Activated effector memory CD4-positive, alpha-beta T cell treated with Interleukin-2 at 50 U/mL for 16 hours (primary cell): ENCODE measurements around the gene PTPN21.
"Not testable (repeated sequence)": the region's sequence is repeated elsewhere in the genome, so short reads cannot be mapped to it uniquely, and the experiment has no call there.

Source experiments
- DNase-seq: peaks from one replicate; pipeline ENCODE4 v3.0.0-alpha.2; 2020

The PTPN21 gene

DNA sequence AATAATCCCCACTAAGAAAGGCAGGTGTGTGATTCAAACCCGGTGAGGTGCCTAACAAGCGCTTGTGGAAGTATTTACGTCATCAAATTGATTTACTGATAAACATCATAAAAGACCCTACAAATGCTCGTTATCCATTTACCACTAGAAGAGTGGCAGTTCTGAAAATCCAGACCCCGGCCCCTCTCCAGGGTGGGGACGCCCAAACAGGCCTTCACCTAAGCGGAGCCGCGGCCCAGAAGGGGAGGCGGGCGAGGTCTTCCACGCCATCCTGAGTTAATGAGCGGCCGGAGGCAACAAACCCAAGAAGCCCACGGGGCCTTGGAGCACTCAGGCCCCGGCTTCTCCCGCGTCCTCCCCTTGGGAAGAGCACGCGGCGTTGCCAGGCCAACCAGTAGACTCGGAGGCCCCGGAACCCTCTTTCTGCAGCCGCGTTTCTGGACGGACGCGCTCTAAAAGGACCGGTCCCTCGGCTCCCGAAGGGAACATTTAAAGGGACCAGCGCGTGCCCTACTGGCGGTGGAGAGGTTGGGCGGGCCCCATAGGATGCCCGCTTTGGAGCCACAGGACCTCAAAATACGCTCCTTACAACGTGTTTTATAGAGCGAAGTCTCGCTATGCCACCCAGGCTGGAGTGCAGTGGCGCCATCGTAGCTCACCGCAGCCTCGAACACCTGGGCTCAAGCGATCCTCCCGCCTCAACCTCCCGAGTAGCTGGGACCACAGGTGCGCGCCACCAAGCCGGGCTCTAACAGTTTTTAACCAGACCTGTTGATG is 3.5 kb downstream of the PTPN21 start:
- DNase-seq = no peak

DNA sequence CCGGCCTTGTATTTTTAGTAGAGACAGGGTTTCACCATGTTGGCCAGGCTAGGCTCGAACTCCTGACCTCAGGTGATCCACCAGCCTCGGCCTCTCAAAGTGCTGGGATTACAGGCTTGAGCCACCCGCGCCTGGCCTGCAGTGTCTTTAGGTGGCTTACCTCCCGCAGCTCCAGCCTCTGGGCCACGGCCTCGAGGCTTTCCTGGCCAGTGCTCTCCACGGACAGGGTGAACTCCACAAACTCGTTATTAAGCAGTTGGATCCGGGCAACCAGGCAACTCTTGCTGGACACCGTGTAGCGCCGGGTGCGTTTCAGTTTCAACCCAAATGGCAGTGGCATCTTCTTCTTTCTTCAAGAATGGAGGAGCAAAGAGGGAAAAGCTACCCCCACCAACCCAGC is 4.7 kb downstream of the PTPN21 start:
- no peak for DNase-seq

DNA sequence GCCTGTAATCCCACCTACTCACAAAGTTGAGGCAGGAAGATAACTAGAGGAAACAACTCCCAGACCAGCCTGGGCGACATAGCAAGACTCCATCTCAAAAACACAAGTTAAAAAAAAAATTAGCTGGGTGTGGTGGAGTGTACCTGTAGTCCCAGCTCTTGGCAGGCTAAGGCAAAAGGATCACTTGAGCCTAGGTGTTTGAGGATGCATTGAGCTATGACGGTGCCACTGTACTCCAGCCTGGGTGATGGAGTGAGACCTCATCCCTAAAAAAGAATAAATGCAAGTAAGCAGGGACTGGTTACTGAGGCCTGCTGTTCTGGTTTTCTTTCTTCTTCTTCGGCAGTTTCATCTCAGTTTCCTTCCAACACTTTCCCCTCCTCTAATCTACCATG is 7.4 kb downstream of the PTPN21 start:
- no peak for DNase-seq

DNA sequence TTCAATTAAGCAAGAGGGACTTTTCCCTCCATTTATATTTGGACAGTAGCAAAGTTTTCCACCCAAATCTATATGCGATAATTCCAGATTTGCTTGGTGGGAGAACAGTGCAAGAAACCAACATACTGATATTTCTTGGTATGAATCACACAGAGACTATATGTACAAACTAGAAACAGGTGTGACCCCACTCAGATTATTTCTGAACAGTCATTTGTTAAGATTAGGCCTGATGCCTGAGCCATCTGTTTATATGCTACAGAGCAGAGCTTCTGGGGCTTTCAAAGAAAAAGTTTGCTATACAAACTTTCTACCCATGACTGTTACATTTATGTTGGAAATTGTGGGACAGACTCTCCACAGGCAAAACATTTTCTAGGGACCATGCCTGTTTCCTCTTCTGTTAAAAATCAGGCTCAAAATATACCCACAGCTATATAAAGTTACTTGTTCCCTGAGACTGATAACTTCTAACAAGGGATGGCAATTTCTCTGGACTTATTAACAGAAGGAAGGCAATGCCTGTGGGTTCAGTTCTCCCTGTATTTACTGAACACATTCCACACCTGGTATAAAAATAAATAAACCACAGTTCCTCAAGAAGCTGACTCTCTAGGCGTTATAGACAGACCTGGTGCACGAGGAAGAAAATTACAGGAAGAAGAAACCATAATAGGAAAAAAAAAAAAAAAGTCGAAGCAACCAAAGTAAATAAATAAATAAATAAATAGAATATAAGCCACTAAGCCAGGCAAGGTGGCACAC is 8.0 kb downstream of the PTPN21 start:
- DNase-seq = no peak

DNA sequence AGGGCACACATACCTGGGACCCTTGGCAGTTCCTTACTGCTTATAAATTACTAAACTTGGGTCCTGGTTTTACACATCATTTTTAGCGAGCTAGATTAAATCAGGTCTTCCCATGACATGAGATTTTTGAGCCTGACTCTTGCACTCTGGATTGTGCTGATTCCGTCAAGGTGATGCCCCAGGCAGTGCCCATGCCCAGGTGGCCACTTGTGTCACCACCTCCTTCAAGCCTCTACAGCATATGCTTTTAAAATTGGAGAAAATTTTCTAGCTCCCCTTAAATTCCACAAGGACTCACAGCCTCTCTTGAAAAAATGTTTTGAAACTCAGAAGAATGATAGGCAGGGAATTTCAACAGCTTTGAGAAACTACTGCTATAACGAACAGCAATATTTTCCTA is 9.6 kb downstream of the PTPN21 start:
- no peak for DNase-seq

DNA sequence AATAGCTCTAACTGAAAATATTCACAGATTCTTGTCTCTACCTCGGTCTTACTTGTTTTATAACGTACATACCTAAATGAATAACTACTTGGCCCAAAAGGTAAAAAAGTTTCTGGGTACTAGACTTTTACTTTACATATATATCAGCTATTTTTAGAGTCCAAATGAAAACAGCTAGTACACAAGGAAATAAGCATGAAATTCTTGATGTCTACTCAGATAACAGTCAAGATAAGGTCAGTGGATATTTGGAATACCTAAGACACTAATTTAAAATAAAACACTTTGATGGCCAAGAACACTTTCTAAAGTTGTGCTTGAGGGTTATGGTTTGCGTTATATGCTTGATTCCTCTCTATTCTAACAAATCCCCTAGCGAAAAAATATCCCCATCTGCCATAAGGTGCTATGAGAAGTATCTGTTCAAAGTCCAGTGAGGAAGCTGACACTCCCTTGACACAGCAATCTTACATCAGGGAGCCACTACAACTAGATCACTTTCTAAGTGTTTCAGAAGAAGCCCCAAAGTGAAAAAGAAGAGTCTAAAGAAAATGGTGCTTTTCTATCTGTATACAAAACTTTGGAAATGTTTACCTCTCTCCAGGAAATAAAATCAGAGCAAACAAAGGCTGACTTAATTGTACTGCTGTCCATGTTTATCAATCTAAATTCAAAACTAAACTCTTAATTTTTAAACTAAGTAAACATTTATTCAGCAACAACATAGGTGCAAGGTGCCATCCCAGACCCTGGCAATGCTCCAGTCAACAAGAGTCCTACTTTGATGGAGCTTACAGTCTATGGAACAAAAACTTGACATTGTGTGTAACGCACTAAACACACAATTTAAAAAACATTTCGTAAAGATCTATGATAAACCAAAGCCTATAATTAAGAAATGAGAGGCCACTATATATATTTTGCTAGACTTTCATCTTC is 11.7 kb downstream of the PTPN21 start:
- DNase-seq = no peak

DNA sequence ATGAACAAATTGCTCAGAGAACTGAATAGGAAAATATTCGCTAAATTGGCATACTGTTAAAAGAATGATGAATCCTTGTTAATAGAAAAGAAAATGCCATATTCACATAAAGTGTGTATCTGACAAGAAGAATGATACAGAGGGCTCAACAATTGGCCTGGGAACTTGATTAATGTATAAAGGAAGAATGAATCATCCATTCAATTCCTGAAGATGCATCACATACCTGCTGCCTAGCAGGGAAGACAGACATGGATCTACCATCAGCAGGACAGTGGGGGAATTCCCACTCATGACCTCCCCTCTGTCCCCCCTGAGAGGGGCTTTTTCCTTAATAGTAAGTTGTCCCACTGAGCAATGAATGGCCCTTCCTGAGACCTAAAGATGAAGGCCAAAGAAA is 13.5 kb downstream of the PTPN21 start:
- no peak for DNase-seq

DNA sequence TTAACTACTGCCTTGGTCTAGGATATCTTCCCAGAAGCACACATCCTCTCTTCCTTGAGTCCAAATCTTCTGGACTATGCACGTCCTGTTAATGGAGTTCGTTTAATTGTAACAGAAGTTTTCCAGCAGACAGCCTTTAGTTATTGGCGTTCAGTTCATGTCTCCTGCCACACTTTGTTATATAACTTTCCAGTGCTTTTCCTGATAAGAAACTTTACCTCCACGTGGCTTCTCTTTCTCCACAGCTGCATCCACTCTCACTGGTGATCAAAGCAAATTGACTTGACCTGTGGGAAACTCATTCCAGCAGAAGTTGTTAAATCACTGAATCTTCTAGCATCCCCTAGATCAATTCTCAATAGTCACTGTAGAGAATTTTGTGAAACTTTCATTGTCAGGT is 19.0 kb downstream of the PTPN21 start:
- no peak for DNase-seq

DNA sequence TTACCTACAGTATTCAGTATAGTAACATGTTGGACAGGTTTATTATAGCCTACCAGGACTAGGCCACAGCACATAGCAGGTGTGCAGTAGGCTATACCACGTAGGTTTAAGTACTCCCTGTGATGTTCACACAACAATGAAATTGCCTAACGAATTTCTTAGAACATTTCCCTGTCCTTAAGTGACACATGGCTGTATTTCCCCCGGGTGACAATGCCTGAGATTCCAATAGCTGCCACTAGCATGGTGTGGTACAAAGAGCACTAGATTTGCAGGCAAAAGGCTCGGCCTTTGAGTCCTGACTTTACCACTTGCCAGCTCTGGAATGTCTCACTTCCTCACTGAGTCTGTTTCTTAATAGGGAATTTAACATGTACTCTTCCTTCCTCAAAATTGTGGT is 19.7 kb downstream of the PTPN21 start:
- no peak for DNase-seq

DNA sequence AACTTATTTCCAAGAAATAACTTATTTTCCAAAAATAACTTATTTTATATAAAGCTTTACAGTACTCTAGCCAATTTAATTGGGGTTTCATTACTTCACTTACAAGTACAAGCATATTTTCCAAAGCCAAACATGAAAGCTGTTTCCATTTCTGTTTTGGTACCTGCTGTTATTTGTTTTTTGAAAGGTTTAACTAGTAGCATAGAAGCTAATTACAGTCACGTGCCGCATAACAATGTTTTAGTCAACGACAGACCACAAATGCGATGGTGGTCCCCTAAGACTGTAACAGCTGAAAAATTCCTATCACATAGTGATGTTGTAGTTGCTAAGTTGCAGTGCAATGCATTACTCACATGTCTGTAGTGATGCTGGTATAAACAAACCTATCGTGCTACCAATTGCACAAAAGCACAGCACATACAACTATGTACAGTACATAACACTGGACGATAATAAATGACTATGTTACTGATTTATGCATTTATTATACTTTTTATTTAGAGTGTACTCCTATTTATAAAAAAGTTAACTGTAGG is 21.7 kb downstream of the PTPN21 start:
- DNase-seq = no peak

DNA sequence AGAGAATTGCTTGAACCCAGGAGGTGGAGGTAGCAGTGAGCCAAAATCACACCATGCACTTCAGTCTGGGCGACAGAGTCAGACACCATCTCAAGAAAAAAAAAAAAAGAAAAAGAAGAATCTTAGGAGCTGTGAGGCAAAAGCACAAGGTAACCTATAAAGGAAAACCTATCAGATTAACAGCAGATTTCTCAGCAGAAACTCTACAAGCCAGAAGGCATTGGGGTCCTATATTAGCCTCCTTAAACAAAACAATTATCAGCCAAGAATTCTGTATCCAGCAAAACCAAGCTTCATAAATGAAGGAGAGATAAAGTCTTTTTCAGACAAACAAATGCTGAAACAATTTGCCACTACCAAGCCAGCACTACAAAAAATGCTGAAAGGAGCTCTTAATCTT is 24.9 kb downstream of the PTPN21 start:
- not testable (repeated sequence) for DNase-seq

DNA sequence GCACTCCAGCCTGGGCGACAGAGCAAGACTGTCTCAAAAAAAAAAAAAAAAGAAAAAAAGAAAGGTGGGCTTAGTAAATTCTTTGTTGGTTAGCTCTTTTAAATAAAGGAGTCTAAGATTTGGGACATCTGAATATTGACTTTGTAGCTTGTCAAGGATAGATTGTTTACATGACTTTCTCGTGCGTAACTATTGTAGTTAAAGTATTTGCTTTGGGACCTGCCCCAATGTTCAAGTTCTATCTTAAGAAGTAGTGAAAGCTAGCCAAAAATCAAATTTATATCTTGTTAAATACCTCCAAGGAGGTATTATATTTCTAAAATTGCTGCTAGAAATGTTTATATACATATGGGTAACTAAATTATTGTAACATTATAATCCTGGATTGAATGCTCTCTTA is 32.4 kb downstream of the PTPN21 start:
- DNase-seq = no peak

DNA sequence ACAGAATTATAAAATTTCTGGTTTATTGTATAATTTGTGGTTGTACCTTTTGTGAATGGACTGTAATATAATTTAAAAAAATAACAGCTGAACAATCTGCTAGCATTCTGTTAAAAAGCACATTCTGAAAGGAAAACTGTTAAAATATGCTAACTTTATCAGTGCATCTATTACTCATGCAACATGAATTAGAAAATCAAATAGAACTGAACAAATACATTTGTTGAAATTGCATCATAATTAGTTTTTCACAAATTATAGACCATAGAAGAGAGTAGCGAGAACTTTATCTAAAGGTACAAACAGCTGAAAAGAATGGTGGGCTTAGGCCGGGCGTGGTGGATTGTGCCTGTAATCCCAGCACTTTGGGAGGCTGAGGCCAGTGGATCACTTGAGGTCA is 33.0 kb downstream of the PTPN21 start:
- DNase-seq = no peak

DNA sequence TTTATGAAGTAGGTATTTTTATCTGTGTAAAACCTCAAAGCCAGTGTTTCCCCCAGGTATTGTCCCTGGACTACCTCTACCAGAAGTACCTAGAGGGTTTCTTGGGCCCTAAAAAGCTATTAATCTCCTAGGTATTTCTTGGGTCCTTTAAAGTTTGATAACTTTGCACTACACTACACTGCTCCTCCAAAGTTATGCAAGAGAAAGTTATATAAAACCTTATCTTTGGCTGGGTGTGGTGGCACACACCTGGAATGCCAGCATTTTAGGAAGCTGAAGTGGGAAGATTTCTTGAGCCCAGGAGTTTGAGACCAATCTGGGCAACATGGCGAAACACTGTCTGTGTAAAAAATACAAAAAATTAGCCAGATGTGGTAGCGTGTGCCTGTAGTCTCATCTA is 34.9 kb downstream of the PTPN21 start:
- DNase-seq = no peak

DNA sequence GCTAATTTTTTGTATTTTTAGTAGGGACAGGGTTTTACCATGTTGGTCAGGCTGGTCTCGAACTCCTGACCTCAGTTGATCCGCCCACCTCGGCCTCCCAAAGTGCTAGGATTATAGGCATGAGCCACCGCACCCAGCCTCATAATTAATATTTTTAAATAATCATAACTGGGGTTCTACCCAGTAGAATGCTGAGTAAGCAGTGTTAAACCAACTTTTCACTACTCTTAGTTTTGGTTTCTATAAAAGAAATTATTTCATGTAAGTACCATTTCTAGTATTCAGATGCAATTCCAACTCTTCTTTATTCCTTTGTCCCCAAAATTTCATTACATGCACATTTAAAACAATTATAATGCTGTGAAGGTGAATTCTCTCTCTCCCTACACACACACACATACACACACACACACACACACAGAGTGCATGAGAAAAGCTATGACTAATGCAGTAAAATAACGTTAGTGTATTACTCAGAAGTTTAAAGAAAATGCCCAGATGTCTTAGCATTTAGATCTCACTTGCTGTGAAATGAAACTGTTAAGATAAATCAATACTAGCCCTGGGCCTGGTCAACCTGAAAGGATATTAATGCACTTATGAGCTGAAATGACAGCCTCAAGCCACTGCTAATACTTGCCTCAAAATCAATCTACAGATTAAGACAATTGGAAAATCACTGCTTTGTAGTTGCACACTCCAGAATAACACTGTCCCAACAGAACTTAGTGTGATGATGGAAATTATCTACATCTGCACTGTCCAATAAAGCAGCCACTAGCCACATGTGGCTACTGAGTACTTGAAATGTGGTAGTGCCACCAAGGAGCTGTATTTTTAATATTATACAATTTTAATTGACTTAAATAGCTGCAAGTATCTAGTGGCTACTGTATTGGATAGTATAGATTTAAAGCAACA is 36.0 kb downstream of the PTPN21 start:
- DNase-seq = no peak

DNA sequence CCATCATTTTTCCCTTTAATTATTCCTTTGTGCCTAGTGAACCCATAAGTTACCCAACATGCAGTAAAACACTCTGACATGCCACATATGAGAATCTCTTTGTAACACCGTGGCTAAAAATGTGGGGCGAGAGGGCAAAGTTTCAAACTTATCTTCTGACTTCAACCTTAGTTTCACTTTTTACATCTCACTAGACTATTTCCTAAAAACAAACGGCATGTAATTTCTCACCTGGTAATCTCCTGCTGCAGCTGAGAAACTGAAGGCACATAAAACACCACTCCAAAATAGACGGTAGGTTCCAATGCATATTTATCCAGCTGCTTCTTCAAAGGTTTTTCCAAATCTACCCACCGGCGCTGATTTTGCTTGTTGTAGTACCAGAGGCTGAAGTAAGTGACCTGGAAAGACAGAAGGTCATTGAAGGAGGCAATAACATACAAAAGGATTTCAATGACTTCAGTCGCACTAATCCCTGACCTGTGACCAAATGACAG is 37.9 kb downstream of the PTPN21 start:
- DNase-seq = no peak

DNA sequence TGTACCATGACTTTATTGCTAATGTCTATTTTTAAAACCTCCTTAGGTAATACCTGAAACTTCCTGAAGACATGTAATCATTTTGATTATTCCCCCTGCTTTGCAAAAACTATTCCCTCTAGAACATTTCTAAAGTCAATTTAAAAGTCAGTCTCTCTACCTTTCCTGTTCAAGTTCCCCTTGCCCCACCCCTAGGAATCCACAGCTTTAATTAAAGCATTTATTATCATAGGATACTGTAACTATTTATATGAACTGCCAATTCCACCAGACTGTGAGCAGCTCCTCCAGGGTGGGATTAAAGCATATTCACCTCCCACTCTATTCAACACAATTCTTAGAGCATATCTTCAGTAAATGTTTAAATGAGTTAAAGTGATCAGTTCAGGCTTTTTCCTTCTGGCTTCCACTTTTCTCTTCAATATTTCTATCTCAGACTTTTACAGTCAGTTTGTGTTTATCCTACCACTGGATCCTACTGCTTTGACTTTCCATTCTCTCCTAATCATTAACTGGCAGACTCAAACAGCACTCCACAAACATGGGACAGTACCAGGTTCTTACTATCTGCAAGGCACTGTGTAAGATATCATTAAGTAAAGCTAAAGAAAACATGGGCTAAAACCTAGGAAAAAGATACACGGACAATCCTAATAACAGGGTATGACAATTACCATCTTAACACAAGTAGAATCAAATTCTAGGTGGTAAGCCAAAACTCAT is 39.1 kb downstream of the PTPN21 start:
- DNase-seq = no peak

DNA sequence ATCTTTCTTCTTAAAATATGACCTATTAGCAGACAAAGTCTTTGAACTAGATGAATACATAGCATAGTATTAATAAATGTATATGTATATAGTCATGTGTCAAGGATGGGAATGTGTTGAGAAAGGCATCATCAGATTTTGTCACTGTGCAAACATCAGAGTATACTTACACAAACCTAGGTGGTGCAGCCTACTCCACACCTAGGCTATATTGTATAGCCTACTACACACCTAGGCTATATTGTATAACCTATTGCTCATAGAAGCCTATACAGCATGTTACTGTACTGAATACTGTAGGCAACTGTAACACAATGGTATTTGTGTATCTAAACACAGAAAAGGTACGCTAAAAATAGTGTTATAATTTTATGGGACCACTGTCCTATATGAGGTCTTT is 47.6 kb downstream of the PTPN21 start:
- DNase-seq = no peak

DNA sequence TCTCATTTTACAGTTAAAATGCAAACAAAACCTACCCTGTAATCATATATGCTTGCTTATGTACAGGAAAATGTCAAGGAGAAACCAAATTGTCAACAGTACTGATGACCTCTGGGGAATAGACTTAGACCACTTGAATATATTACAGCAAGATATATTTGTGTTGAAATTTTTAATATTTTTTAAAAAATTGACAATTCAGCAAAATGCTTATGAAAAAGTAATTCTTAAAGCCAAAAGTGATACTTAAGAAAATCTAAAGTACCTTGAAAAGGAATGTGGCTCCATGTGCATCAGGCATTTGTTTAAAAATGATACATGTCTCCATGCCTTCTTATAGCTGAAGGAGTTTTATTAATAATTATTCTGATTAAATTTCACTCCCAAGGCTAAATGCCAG is 49.2 kb downstream of the PTPN21 start:
- no peak for DNase-seq

DNA sequence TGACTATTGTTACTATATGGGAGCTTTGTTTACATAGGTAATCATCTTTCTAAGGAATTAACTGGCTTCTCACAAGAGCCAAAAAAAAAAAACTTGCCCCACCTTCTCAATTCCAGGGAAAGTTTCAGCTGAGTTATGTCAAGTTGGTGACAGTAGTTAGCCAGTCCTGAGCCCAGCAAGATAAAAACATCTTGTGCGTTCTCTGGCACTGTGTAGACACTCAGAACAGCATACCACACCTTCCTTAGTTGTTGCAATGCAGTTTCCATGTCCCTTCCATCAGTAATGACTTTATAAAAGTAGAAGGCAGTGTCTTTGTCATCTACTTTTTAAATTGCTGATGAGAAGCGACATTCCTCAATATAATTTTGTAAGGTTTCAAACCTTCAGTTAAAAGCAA is 50.2 kb downstream of the PTPN21 start:
- DNase-seq = no peak

DNA sequence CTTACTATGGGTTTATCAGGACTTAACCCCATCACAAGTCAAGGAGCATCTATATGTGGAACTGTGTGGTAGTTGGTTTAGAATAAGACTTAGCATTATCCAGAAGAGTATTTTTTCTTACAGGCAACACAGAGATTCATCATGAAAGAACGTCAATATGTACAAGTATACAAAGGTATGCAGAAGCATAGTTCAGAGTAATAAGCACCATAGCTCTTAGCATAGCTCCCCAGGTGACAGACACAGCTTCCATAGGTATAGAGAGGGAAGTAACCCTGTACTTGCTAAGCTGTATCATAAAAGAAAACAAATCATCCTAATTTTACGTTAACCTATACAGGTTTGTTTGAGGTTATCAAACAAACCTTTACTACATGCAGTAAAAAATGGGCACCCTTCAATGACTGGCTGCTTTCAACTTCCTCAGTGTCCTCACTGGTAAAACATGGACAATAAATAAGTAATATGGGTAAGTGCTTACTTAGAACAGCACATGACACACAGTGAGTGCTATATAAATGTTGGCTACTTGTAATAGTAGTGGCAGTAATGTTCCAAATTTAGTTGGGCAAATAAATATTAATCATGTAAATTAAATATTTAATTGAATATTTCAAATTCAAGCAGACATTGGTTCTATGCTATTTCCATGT is 50.9 kb downstream of the PTPN21 start:
- DNase-seq = no peak
